Glutamatergic neuron (in vitro differentiated cells): ENCODE measurements around the gene CIB2. TPM values are rescaled to one million over a fixed set of nuclear protein-coding genes. Genes with fewer than 3 reads are reported as not detected.
"Not testable (repeated sequence)": the region's sequence is repeated elsewhere in the genome, so short reads cannot be mapped to it uniquely, and the experiment has no call there.

Experiments used
- DNase-seq: peaks from one replicate; pipeline ENCODE4 v3.0.0; 2022
- H3K27ac Mint-ChIP-seq: one replicate; pipeline ENCODE4 v1.8.0; 2020; ENCODE audit warnings: mild to moderate bottlenecking, mixed read lengths, inconsistent platforms; ENCODE audit not compliant: unreplicated experiment
- H3K27me3 Mint-ChIP-seq: one replicate; pipeline ENCODE4 v1.8.0; 2020; ENCODE audit warnings: mild to moderate bottlenecking, moderate library complexity, mixed read lengths, inconsistent platforms; ENCODE audit not compliant: unreplicated experiment
- H3K36me3 Mint-ChIP-seq: one replicate; pipeline ENCODE4 v1.8.0; 2020; ENCODE audit warnings: mild to moderate bottlenecking, mixed read lengths, inconsistent platforms; ENCODE audit not compliant: unreplicated experiment
- H3K4me1 Mint-ChIP-seq: one replicate; pipeline ENCODE4 v1.8.0; 2020; ENCODE audit warnings: mild to moderate bottlenecking, low read depth, mixed read lengths, inconsistent platforms; ENCODE audit not compliant: unreplicated experiment
- H3K4me3 Mint-ChIP-seq: one replicate; pipeline ENCODE4 v1.8.0; 2020; ENCODE audit warnings: mild to moderate bottlenecking, mixed read lengths, inconsistent platforms; ENCODE audit not compliant: unreplicated experiment
- H3K9me3 Mint-ChIP-seq: one replicate; pipeline ENCODE4 v1.8.0; 2020; ENCODE audit warnings: mild to moderate bottlenecking, moderate library complexity, mixed read lengths, inconsistent platforms; ENCODE audit not compliant: unreplicated experiment
- CTCF ChIP-seq: fragments of 200-600 bp; sonication (generic); IDR thresholded peaks from one replicate; pipeline ENCODE4 v1.5.0; 2021; ENCODE audit not compliant: partially characterized antibody, unreplicated experiment
- total RNA-seq: library from RNA; stranded (reverse); fragmentation: NEBNext Ultra II Directional; extraction: Animal tissue kit (Norgen Biotek cat#: 25700); gene quantifications from one replicate; pipeline ENCODE4 v1.2.1, GENCODE V29; 2021; ENCODE audit not compliant: unreplicated experiment

The CIB2 gene
- total RNA-seq, 1 donor from 2014 or later = 131 TPM

GRCh38 chr15:78156653-78157052 lies 25.4 kb upstream of the CIB2 start:
- Mint-ChIP-seq H3K9me3 (no peaks in the 10 kb centered on the region), H3K36me3 (no peaks in the 10 kb centered on the region), H3K27ac (no peak overlapping the region), H3K4me1 (no peaks in the 10 kb centered on the region), H3K27me3 (no peaks in the 10 kb centered on the region), H3K4me3 (no peak overlapping the region)
- no peak for TF ChIP-seq CTCF
- DNase-seq = no peak

- DNase-seq = no peak
- Mint-ChIP-seq H3K27me3 (peaks cover 3% of the 10 kb centered on the region), H3K4me1 (no peaks in the 10 kb centered on the region), H3K9me3 (no peaks in the 10 kb centered on the region), H3K36me3 (no peaks in the 10 kb centered on the region), H3K4me3 (no peak overlapping the region), H3K27ac (no peak overlapping the region)
- TF ChIP-seq CTCF = no peak
Observed at GRCh38 chr15:78155355-78155939, 24.2 kb upstream of the CIB2 start.

- peaks cover 3% of the 10 kb centered on the region for H3K27me3 Mint-ChIP-seq
- DNase-seq = no peak
- H3K9me3 Mint-ChIP-seq = no peaks in the 10 kb centered on the region
- no peak for TF ChIP-seq CTCF
- no peaks in the 10 kb centered on the region for H3K4me1 Mint-ChIP-seq
- no peak overlapping the region for H3K4me3 Mint-ChIP-seq
- no peak overlapping the region for H3K27ac Mint-ChIP-seq
- no peaks in the 10 kb centered on the region for H3K36me3 Mint-ChIP-seq
Observed at GRCh38 chr15:78154955-78155354, 23.7 kb upstream of the CIB2 start.

GRCh38 chr15:78151075-78151474 lies 19.8 kb upstream of the CIB2 start:
- H3K9me3 Mint-ChIP-seq, H3K4me1 Mint-ChIP-seq, H3K27ac Mint-ChIP-seq, H3K4me3 Mint-ChIP-seq, H3K27me3 Mint-ChIP-seq, H3K36me3 Mint-ChIP-seq, DNase-seq: not testable (repeated sequence)

- no peak for TF ChIP-seq CTCF
- H3K9me3 Mint-ChIP-seq = peaks cover 7% of the 10 kb centered on the region
- no peak overlapping the region for H3K27ac Mint-ChIP-seq
- peaks cover 8% of the 10 kb centered on the region for H3K27me3 Mint-ChIP-seq
- H3K4me1 Mint-ChIP-seq = peaks cover 5% of the 10 kb centered on the region
- H3K4me3 Mint-ChIP-seq = peak overlapping the region; percentile 88
- no peaks in the 10 kb centered on the region for H3K36me3 Mint-ChIP-seq
- no peak for DNase-seq
Observed at GRCh38 chr15:78149805-78150751, 18.8 kb upstream of the CIB2 start.
